CD4-positive, alpha-beta T cell (primary cell): ENCODE results near the gene LMNTD2. TPM values are rescaled to one million over a fixed set of nuclear protein-coding genes. Genes with fewer than 3 reads are reported as not detected.

ENCODE experiments used
- ATAC-seq: fragments of 200-7000 bp; cut with Tn5 transposase; one replicate; pipeline ENCODE4 v1.10.0; 2022; ENCODE audit warnings: mild to moderate bottlenecking; ENCODE audit not compliant: poor library complexity
- CTCF ChIA-PET: fragments of 350-600 bp; sonication (Branson Sonifier 250); formaldehyde crosslinking; loops from one replicate; lab custom pipeline; 2021; ENCODE audit warnings: antibody characterized with exemption, inconsistent platforms; lab: Charles Lee
- POLR2A ChIA-PET: fragments of 350-600 bp; sonication (Branson Sonifier 250); formaldehyde crosslinking; loops from one replicate; lab custom pipeline; 2021; ENCODE audit warnings: antibody characterized with exemption, inconsistent platforms; lab: Charles Lee
- DNase-seq, 14 experiments: peaks; one replicate each; pipeline ENCODE4 v3.0.0-alpha.2; 2013 to 2020; ENCODE audit warnings: mixed read lengths in 2 of 14
- H3K27ac ChIP-seq, 2 donors: one replicate each; pipeline versions ENCODE4 v1.5.1 to v1.7.0; 2013; ENCODE audit warnings: low read length in 2 of 2, low read depth in 1 of 2, mild to moderate bottlenecking in 1 of 2
- H3K27me3 ChIP-seq, 2 experiments: 1 replicate in 1 of 2; 2 replicates in 1 of 2; pipeline versions ENCODE4 v1.6.1 to v1.7.0; 2013; ENCODE audit warnings: low read length in 2 of 2, control low read depth in 1 of 2, mild to moderate bottlenecking in 1 of 2, moderate library complexity in 1 of 2; ENCODE audit not compliant: insufficient read depth in 2 of 2, control insufficient read depth in 1 of 2
- H3K36me3 ChIP-seq: one replicate; pipeline ENCODE4 v1.6.1; 2013; ENCODE audit warnings: low read length, control low read depth; ENCODE audit not compliant: insufficient read depth
- H3K4me1 ChIP-seq: one replicate; pipeline ENCODE4 v1.6.1; 2013; ENCODE audit warnings: low read length, control low read depth; ENCODE audit not compliant: insufficient read depth
- H3K4me3 ChIP-seq: one replicate; pipeline ENCODE4 v1.5.1; 2013; ENCODE audit warnings: mild to moderate bottlenecking, low read length, moderate library complexity
- H3K9me3 ChIP-seq, 2 experiments: 1 replicate in 1 of 2; 2 replicates in 1 of 2; pipeline versions ENCODE4 v1.6.1 to v1.7.0; 2013; ENCODE audit warnings: low read length in 2 of 2, mild to moderate bottlenecking in 2 of 2, control low read depth in 1 of 2, moderate library complexity in 1 of 2; ENCODE audit not compliant: control insufficient read depth in 1 of 2, insufficient read depth in 1 of 2
- H3K27ac Mint-ChIP-seq: one replicate; pipeline ENCODE4 v1.8.0; 2020; ENCODE audit warnings: mixed read lengths
- H3K27me3 Mint-ChIP-seq: one replicate; pipeline ENCODE4 v1.8.0; 2021; ENCODE audit warnings: mixed read lengths
- H3K36me3 Mint-ChIP-seq: one replicate; pipeline ENCODE4 v1.8.0; 2021; ENCODE audit warnings: low read depth, mixed read lengths
- H3K4me1 Mint-ChIP-seq: one replicate; pipeline ENCODE4 v1.8.0; 2021; ENCODE audit warnings: low read depth, mixed read lengths
- H3K4me3 Mint-ChIP-seq: one replicate; pipeline ENCODE4 v1.8.0; 2020; ENCODE audit warnings: mild to moderate bottlenecking, mixed read lengths
- H3K9me3 Mint-ChIP-seq: one replicate; pipeline ENCODE4 v1.8.0; 2020; ENCODE audit warnings: mixed read lengths
- intact Hi-C, 2 experiments: fragments of 100-400 bp; cut with DNase I in 1 of 2; cut with micrococcal nuclease in 1 of 2; formaldehyde crosslinking; loops; one replicate each; pipeline versions ENCODE4 v1.15.1 to v1.9.0; 2023 to 2025; cut with DNase I, micrococcal nuclease
- total RNA-seq, 174 experiments: library from RNA in 2 of 174; stranded (reverse) in 2 of 174; gene quantifications; one replicate each; pipeline ENCODE4 v1.2.3 and lab custom pipeline; 2021 to 2026
- TF ChIP-seq, protein P1 (sequence below): fragments of 200-600 bp; IDR thresholded peaks from one replicate; pipeline ENCODE4 v1.8.0; 2022; ENCODE audit warnings: antibody characterized with exemption, mild to moderate bottlenecking

The LMNTD2 gene
- total RNA-seq, 2 experiments from 2014 or later: 8.2 to 10.3 TPM

DNA sequence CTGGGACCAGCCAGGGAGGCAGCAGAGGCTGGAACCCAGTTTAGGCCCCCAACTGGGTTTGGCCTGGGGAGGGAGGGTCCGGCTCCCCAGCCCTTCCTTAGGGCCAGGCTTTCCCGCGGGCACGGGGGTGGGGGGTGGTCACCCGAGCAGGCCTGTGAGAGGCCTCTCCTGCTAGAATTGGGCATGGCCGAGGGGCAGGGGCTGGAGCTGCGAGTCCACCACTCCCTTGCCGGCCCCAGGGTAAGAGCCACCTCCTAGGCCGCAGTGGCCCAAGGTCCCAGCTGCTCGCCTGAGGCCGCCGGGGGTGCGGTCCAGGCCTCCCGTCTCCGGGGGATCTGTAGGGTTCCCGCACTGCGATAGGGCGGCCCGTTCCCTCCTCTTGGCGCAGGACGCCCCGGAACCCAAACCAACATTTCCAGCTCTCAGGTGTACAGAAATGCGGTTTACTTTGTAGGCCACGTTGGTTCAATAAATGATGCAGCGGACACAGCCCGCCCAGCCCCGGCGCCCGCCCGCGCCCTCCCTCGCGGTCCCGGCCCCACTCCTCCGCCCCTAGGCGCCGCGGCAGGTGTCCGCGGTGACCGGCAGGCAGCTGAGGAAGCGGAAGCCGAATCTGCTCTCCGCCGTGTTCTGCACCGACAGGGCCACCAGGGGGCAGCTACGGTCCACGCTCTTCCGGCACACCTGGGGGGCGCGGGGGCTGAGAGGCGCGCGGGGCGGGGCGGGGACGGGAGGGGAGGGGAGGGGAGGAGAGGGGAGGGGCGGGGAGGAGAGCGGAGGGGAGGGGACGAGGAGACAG is 5.9 kb downstream of the LMNTD2 start:
- intact Hi-C loops: loop anchor here (1.0 to 2.0 kb wide), 6 partner anchors 74 to 211 kb away; no protein-coding TSS in a partner anchor
- Mint-ChIP-seq H3K4me3 (peak overlapping the region; percentile 34), H3K27ac (no peak overlapping the region), H3K36me3 (no peaks in the 10 kb centered on the region), H3K4me1 (peaks cover under 1% of the 10 kb centered on the region), H3K9me3 (no peaks in the 10 kb centered on the region), H3K27me3 (no peaks in the 10 kb centered on the region)
- no peak overlapping the region for H3K27ac ChIP-seq
- no peaks in the 10 kb centered on the region for H3K9me3 ChIP-seq
- DNase-seq (peak; percentile 57 to 92 (median 77)), ATAC-seq (peak; percentile 80)
- no peaks in the 10 kb centered on the region for H3K27me3 ChIP-seq
- no peaks in the 10 kb centered on the region for H3K36me3 ChIP-seq
- peak overlapping the region; percentile 48 for H3K4me3 ChIP-seq
- POLR2A ChIA-PET: interaction anchor here (1.0 to 3.9 kb wide), 11 partner anchors 8 to 255 kb away, joined by 3 to 27 read pairs (median 8); partner anchors contain the start of genes DEAF1, HRAS, LRRC56 and PHRF1
- peaks cover 30% of the 10 kb centered on the region for H3K4me1 ChIP-seq
- CTCF ChIA-PET: interaction anchor here (0.6 to 2.7 kb wide), 18 partner anchors 12 to 223 kb away, joined by 3 to 23 read pairs (median 5); partner anchors contain the start of genes GATD1, HRAS, IRF7 and PHRF1
- TF ChIP-seq, protein P1, sequence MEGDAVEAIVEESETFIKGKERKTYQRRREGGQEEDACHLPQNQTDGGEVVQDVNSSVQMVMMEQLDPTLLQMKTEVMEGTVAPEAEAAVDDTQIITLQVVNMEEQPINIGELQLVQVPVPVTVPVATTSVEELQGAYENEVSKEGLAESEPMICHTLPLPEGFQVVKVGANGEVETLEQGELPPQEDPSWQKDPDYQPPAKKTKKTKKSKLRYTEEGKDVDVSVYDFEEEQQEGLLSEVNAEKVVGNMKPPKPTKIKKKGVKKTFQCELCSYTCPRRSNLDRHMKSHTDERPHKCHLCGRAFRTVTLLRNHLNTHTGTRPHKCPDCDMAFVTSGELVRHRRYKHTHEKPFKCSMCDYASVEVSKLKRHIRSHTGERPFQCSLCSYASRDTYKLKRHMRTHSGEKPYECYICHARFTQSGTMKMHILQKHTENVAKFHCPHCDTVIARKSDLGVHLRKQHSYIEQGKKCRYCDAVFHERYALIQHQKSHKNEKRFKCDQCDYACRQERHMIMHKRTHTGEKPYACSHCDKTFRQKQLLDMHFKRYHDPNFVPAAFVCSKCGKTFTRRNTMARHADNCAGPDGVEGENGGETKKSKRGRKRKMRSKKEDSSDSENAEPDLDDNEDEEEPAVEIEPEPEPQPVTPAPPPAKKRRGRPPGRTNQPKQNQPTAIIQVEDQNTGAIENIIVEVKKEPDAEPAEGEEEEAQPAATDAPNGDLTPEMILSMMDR: peak; percentile 53

DNA sequence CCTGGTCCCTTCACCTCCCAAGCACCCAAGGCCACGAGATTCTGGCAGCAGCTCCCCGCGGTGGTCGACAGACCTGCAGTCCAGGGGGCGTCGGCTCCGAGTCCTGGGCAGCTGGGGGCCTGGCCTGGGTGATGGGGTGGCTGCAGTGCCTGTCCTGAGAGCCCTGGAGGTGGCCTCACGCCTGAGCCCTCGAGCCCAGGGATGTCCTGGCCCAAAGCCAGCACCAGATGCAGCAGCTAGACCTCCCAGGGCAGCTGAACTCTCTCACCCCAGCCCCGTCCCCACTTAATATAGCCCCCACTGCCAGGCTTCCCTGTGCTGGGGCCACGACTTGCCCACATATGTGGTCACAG is 6.6 kb downstream of the LMNTD2 start:
- DNase-seq (peak in 1 of 14 experiments; percentile 53), ATAC-seq (no peak)
- Histone ChIP-seq H3K9me3 (no peaks in the 10 kb centered on the region), H3K27ac (no peak overlapping the region), H3K4me1 (peaks cover 24% of the 10 kb centered on the region), H3K4me3 (no peak overlapping the region), H3K27me3 (no peaks in the 10 kb centered on the region), H3K36me3 (no peaks in the 10 kb centered on the region)
- H3K27me3 Mint-ChIP-seq: no peaks in the 10 kb centered on the region
- H3K9me3 Mint-ChIP-seq: no peaks in the 10 kb centered on the region
- H3K27ac Mint-ChIP-seq: no peak overlapping the region
- H3K4me1 Mint-ChIP-seq: no peaks in the 10 kb centered on the region
- TF ChIP-seq, protein P1: no peak
- intact Hi-C loops: loop anchor here (2.0 kb wide), 3 partner anchors 75 to 211 kb away; no protein-coding TSS in a partner anchor
- no peaks in the 10 kb centered on the region for H3K36me3 Mint-ChIP-seq
- ChIA-PET POLR2A (interaction anchor here (2.0 to 3.9 kb wide), 4 partner anchors 18 to 172 kb away, joined by 15 to 27 read pairs (median 18); partner anchors contain the start of genes DEAF1, HRAS, LRRC56 and PHRF1), CTCF (interaction anchor here (1.2 to 1.9 kb wide), 6 partner anchors 12 to 172 kb away, joined by 3 to 9 read pairs (median 7); partner anchors contain the start of gene TMEM80)
- H3K4me3 Mint-ChIP-seq: no peak overlapping the region

GRCh38 chr11:553083-553987 is 7.2 kb downstream of the LMNTD2 start:
- ATAC-seq: no peak
- H3K4me1 ChIP-seq: peaks cover 21% of the 10 kb centered on the region
- Mint-ChIP-seq H3K27ac (no peak overlapping the region), H3K36me3 (no peaks in the 10 kb centered on the region), H3K4me1 (no peaks in the 10 kb centered on the region), H3K9me3 (no peaks in the 10 kb centered on the region), H3K4me3 (peak overlapping the region; percentile 30), H3K27me3 (no peaks in the 10 kb centered on the region)
- ChIA-PET POLR2A (interaction anchor here (2.0 to 3.9 kb wide), 3 partner anchors 17 to 172 kb away, joined by 15 to 27 read pairs (median 18); partner anchors contain the start of genes DEAF1, HRAS, LRRC56 and TMEM80), CTCF (no interaction called here)
- no peak for DNase-seq
- H3K9me3 ChIP-seq: no peaks in the 10 kb centered on the region
- intact Hi-C loops: no loop called here
- H3K27ac ChIP-seq: no peak overlapping the region
- no peak overlapping the region for H3K4me3 ChIP-seq
- TF ChIP-seq, protein P1: no peak
- H3K36me3 ChIP-seq: no peaks in the 10 kb centered on the region
- no peaks in the 10 kb centered on the region for H3K27me3 ChIP-seq
